DOHH2 (cell line): ENCODE results near the gene CDCA5.

ENCODE experiments used
- H3F3A ChIP-seq: fragments of 200-600 bp; sonication (generic), shearing (Covaris generic); 2 replicates; pipeline ENCODE4 v1.6.0; 2016; ENCODE audit warnings: antibody characterized with exemption, mild to moderate bottlenecking; ENCODE audit not compliant: control insufficient read depth, insufficient read depth
- H3K27ac ChIP-seq: fragments of 200-600 bp; sonication (generic); 2 replicates; pipeline ENCODE4 v1.5.1; 2014; ENCODE audit warnings: low read depth, mild to moderate bottlenecking, low read length, moderate library complexity
- H3K27me3 ChIP-seq: fragments of 200-600 bp; sonication (generic); 2 replicates; pipeline ENCODE4 v1.6.1; 2014; ENCODE audit warnings: mild to moderate bottlenecking, low read length, mixed read lengths; ENCODE audit not compliant: control insufficient read depth
- H3K36me3 ChIP-seq: fragments of 200-600 bp; sonication (generic); 2 replicates; pipeline ENCODE4 v1.6.1; 2014; ENCODE audit warnings: mild to moderate bottlenecking, low read length, moderate library complexity, mixed read lengths; ENCODE audit not compliant: control insufficient read depth
- H3K4me1 ChIP-seq: fragments of 200-600 bp; sonication (generic); 2 replicates; pipeline ENCODE4 v1.6.1; 2014; ENCODE audit warnings: mild to moderate bottlenecking, low read length, mixed read lengths; ENCODE audit not compliant: control insufficient read depth
- H3K4me2 ChIP-seq: fragments of 200-600 bp; sonication (generic); 2 replicates; pipeline ENCODE4 v1.6.0; 2014; ENCODE audit warnings: mild to moderate bottlenecking, low read length, moderate library complexity
- H3K4me3 ChIP-seq: fragments of 200-600 bp; sonication (generic); 2 replicates; pipeline ENCODE4 v1.5.1; 2014; ENCODE audit warnings: mild to moderate bottlenecking, low read length, mixed read lengths
- H3K79me2 ChIP-seq: fragments of 200-600 bp; sonication (generic); 2 replicates; pipeline ENCODE4 v1.6.1; 2014; ENCODE audit warnings: mild to moderate bottlenecking, low read length, mixed read lengths; ENCODE audit not compliant: control insufficient read depth
- H3K9me2 ChIP-seq: fragments of 200-600 bp; sonication (generic); replicated peaks from 2 replicates; pipeline ENCODE4 v1.6.1; 2014; ENCODE audit warnings: mild to moderate bottlenecking, low read length, mixed read lengths; ENCODE audit not compliant: control insufficient read depth
- H3K9me3 ChIP-seq: fragments of 200-600 bp; sonication (generic); 2 replicates; pipeline ENCODE4 v1.6.1; 2014; ENCODE audit warnings: antibody characterized with exemption, low read length, mixed read lengths; ENCODE audit not compliant: control insufficient read depth, insufficient read depth
- H4K20me1 ChIP-seq: fragments of 200-600 bp; sonication (generic); 2 replicates; pipeline ENCODE4 v1.6.0; 2014; ENCODE audit warnings: low read depth, mild to moderate bottlenecking, antibody characterized with exemption, low read length, moderate library complexity; ENCODE audit not compliant: control insufficient read depth, insufficient read depth
- CTCF ChIP-seq: fragments of 200-600 bp; sonication (generic); IDR thresholded peaks from one replicate; pipeline ENCODE4 v1.5.1; 2014; ENCODE audit warnings: antibody characterized with exemption, mild to moderate bottlenecking, low read depth, low read length; ENCODE audit not compliant: poor library complexity, severe bottlenecking
- EZH2phosphoT487 ChIP-seq: fragments of 200-600 bp; sonication (generic); IDR thresholded peaks from 2 replicates; pipeline ENCODE4 v1.6.1; 2017; ENCODE audit warnings: borderline replicate concordance, mild to moderate bottlenecking, antibody characterized with exemption, low read length, moderate library complexity, mixed read lengths

The CDCA5 gene

DNA sequence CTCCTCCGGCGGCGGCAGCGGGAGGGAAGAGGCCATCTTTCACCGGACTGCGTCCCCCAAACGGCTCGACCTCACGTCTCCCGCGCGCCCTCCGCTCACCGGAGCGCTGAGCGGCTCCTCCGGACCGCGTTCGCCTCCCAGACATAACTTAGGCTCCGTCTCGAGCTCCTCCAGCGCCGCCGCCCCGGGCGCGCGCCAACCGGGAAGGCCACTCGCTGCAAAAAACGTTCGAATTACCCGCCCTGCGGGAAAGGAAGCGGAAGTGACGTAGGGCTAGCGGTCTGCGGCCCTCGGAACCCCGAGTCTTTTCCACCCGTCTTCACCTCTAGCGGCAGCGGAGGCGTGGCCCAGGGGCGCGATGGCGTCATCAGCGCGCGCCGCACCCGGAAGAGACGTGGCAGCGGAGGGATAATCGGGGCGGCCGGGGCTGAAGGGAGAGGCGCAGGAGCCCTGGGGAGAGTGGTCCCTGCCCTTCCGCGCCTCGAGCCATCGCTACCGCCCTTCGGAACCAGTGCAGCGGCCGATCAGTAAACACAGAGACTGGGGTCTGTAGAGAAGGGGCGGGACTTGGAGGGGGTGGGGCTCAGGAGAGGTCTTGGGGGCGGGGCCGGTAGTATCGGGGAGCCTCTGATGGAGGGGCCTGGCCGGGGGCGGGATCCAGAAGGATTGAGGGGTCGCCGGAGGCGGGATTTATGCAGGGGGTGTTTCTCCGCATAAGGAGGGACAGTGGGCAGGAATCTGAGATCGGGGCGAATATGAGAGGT is at the start of gene CDCA5, which contains the start of gene ZFPL1:
Gene CDCA5, minus strand, starts transcription at position 207 of the 764 bp plus-strand sequence. Its CDS starts 62 bp downstream, at position 145.
Gene ZFPL1, plus strand, starts transcription at position 389 of the 764 bp plus-strand sequence. CDS start 477 bp downstream, outside the sequence.
- H3K4me2 ChIP-seq: peak within 1 kb of the TSS; percentile 85
- H4K20me1 ChIP-seq: no peaks in the 10 kb centered on the region
- 0 out of 2 replicates have a peak, but pooled peaks cover 2% of the 10 kb centered on the region for H3F3A ChIP-seq
- H3K27ac ChIP-seq: peak within 1 kb of the TSS; percentile 70
- H3K36me3 ChIP-seq: peaks cover 73% of the 10 kb centered on the region
- H3K79me2 ChIP-seq: peaks cover 61% of the 10 kb centered on the region
- no peaks in the 10 kb centered on the region for H3K9me3 ChIP-seq
- H3K9me2 ChIP-seq: no peaks in the 10 kb centered on the region
- TF ChIP-seq CTCF (no peak), EZH2phosphoT487 (no peak)
- H3K4me1 ChIP-seq: peaks cover 42% of the 10 kb centered on the region
- peak within 1 kb of the TSS; percentile 90 for H3K4me3 ChIP-seq
- H3K27me3 ChIP-seq: no peaks in the 10 kb centered on the region

- peaks cover 59% of the 10 kb centered on the region for H3K36me3 ChIP-seq
- H3K4me2 ChIP-seq: peak overlapping the region; percentile 99
- peak overlapping the region; percentile 99 for H3K4me3 ChIP-seq
- TF ChIP-seq CTCF: no peak
- TF ChIP-seq EZH2phosphoT487: no peak
- H3K4me1 ChIP-seq: peaks cover 57% of the 10 kb centered on the region
- H3K9me3 ChIP-seq: no peaks in the 10 kb centered on the region
- peaks cover 58% of the 10 kb centered on the region for H3K79me2 ChIP-seq
- peaks cover 49% of the 10 kb centered on the region for H3F3A ChIP-seq
- H4K20me1 ChIP-seq: peaks cover 23% of the 10 kb centered on the region; the same call in 1 of the 2 replicates
- peak overlapping the region; percentile 100 for H3K27ac ChIP-seq
- no peaks in the 10 kb centered on the region for H3K9me2 ChIP-seq
- no peaks in the 10 kb centered on the region for H3K27me3 ChIP-seq
Measured at GRCh38 chr11:65132988-65133700, 49.3 kb upstream of the CDCA5 start.

- Histone ChIP-seq H3K9me2 (no peaks in the 10 kb centered on the region), H3F3A (peaks cover 56% of the 10 kb centered on the region), H3K9me3 (no peaks in the 10 kb centered on the region), H3K4me2 (peak overlapping the region; percentile 99), H3K79me2 (peaks cover 58% of the 10 kb centered on the region), H3K27ac (peak overlapping the region; percentile 100), H3K27me3 (no peaks in the 10 kb centered on the region), H3K36me3 (peaks cover 67% of the 10 kb centered on the region), H3K4me3 (peak overlapping the region; percentile 99), H3K4me1 (peaks cover 57% of the 10 kb centered on the region), H4K20me1 (peaks cover 23% of the 10 kb centered on the region; the same call in 1 of the 2 replicates)
- TF ChIP-seq CTCF (no peak), EZH2phosphoT487 (no peak)
Measured at GRCh38 chr11:65132238-65132987, 48.6 kb upstream of the CDCA5 start.
